SK-N-SH (cell line): ENCODE results near the gene LGALS3BP.

Experiments used
- EZH2phosphoT487 ChIP-seq: fragments of 200-600 bp; sonication (generic); IDR thresholded peaks from 2 replicates; pipeline ENCODE4 v1.6.1; 2017; ENCODE audit warnings: low read depth, mixed run types, mild to moderate bottlenecking, antibody characterized with exemption, moderate library complexity, borderline replicate concordance
- FOSL2 ChIP-seq: IDR thresholded peaks from 2 replicates; pipeline ENCODE4 v1.4.0; 2012; ENCODE audit warnings: low read depth, mild to moderate bottlenecking, moderate library complexity, borderline replicate concordance
- FOXM1 ChIP-seq: IDR thresholded peaks from 2 replicates; pipeline ENCODE4 v1.4.0; 2012; ENCODE audit warnings: low read depth, mild to moderate bottlenecking
- JUND ChIP-seq: IDR thresholded peaks from 2 replicates; pipeline ENCODE4 v1.4.0; 2012
- POLR2AphosphoS5 ChIP-seq: IDR thresholded peaks from 2 replicates; pipeline ENCODE4 v1.6.1; 2012; ENCODE audit warnings: low read depth, low read length
- RCOR1 ChIP-seq: fragments of 150-350 bp; IDR thresholded peaks from 2 replicates; pipeline ENCODE4 v1.6.1; 2017; ENCODE audit warnings: antibody characterized with exemption, low read length
- SMC3 ChIP-seq: IDR thresholded peaks from 2 replicates; pipeline ENCODE4 v1.6.1; 2012; ENCODE audit warnings: low read depth, low read length, improper control_type of control experiment
- TCF12 ChIP-seq: IDR thresholded peaks from 2 replicates; pipeline ENCODE4 v1.4.0; 2012
- YY1 ChIP-seq: IDR thresholded peaks from 2 replicates; pipeline ENCODE4 v1.4.0; 2012; ENCODE audit warnings: low read depth, mild to moderate bottlenecking
- TF ChIP-seq, protein P1 (sequence below): fragments of 200-600 bp; sonication (generic); IDR thresholded peaks from 2 replicates; pipeline ENCODE4 v1.6.1; 2017; ENCODE audit warnings: antibody characterized with exemption, mild to moderate bottlenecking, moderate library complexity
- TF ChIP-seq, protein P2 (sequence below): IDR thresholded peaks from 2 replicates; pipeline ENCODE4 v1.6.1; 2012; ENCODE audit warnings: mild to moderate bottlenecking, low read depth, low read length, moderate library complexity
- TF ChIP-seq, protein P3 (sequence below): IDR thresholded peaks from 2 replicates; pipeline ENCODE4; 2012
- TF ChIP-seq, protein P4 (sequence below): IDR thresholded peaks from 2 replicates; pipeline ENCODE4 v1.4.0; 2012; ENCODE audit warnings: low read depth

DNA sequence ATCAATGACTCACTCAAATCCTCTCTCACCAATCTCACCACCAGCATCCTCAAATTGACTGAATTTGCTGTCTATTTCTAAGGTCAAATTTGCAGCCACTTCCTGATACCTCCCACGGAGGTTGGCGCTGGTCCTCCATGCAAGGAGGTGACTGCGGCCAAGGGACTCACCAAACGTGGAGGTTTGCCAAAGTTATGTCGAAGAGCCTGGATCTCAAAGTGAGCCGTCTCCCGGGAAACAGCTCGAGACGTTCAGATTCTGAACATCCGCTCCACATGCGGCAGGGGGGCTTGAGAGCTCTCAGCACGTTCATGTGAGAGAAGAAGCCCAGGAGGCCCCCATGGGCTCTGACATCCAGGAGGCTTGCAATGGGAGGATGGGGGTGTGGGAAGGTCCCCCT is 22.6 kb downstream of the LGALS3BP start:
- TF ChIP-seq, protein P1, sequence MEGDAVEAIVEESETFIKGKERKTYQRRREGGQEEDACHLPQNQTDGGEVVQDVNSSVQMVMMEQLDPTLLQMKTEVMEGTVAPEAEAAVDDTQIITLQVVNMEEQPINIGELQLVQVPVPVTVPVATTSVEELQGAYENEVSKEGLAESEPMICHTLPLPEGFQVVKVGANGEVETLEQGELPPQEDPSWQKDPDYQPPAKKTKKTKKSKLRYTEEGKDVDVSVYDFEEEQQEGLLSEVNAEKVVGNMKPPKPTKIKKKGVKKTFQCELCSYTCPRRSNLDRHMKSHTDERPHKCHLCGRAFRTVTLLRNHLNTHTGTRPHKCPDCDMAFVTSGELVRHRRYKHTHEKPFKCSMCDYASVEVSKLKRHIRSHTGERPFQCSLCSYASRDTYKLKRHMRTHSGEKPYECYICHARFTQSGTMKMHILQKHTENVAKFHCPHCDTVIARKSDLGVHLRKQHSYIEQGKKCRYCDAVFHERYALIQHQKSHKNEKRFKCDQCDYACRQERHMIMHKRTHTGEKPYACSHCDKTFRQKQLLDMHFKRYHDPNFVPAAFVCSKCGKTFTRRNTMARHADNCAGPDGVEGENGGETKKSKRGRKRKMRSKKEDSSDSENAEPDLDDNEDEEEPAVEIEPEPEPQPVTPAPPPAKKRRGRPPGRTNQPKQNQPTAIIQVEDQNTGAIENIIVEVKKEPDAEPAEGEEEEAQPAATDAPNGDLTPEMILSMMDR: no peak
- TF ChIP-seq TCF12 (peak; percentile 26; the same call in 1 of the 2 replicates), POLR2AphosphoS5 (no peak), YY1 (no peak), RCOR1 (no peak), EZH2phosphoT487 (no peak), FOSL2 (peak; percentile 22; the same call in 1 of the 2 replicates), SMC3 (no peak), JUND (no peak), FOXM1 (no peak)
- TF ChIP-seq, protein P2, sequence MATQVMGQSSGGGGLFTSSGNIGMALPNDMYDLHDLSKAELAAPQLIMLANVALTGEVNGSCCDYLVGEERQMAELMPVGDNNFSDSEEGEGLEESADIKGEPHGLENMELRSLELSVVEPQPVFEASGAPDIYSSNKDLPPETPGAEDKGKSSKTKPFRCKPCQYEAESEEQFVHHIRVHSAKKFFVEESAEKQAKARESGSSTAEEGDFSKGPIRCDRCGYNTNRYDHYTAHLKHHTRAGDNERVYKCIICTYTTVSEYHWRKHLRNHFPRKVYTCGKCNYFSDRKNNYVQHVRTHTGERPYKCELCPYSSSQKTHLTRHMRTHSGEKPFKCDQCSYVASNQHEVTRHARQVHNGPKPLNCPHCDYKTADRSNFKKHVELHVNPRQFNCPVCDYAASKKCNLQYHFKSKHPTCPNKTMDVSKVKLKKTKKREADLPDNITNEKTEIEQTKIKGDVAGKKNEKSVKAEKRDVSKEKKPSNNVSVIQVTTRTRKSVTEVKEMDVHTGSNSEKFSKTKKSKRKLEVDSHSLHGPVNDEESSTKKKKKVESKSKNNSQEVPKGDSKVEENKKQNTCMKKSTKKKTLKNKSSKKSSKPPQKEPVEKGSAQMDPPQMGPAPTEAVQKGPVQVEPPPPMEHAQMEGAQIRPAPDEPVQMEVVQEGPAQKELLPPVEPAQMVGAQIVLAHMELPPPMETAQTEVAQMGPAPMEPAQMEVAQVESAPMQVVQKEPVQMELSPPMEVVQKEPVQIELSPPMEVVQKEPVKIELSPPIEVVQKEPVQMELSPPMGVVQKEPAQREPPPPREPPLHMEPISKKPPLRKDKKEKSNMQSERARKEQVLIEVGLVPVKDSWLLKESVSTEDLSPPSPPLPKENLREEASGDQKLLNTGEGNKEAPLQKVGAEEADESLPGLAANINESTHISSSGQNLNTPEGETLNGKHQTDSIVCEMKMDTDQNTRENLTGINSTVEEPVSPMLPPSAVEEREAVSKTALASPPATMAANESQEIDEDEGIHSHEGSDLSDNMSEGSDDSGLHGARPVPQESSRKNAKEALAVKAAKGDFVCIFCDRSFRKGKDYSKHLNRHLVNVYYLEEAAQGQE: no peak
- TF ChIP-seq, protein P3, sequence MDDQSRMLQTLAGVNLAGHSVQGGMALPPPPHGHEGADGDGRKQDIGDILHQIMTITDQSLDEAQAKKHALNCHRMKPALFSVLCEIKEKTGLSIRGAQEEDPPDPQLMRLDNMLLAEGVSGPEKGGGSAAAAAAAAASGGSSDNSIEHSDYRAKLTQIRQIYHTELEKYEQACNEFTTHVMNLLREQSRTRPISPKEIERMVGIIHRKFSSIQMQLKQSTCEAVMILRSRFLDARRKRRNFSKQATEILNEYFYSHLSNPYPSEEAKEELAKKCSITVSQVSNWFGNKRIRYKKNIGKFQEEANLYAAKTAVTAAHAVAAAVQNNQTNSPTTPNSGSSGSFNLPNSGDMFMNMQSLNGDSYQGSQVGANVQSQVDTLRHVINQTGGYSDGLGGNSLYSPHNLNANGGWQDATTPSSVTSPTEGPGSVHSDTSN: peak; percentile 15; the same call in 1 of the 2 replicates
- TF ChIP-seq, protein P4, sequence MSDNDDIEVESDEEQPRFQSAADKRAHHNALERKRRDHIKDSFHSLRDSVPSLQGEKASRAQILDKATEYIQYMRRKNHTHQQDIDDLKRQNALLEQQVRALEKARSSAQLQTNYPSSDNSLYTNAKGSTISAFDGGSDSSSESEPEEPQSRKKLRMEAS: no peak
